IPS-18c (cell line): ENCODE results near the gene SPAG17.

Experiments used
- H3K4me3 ChIP-seq: 2 replicates; pipeline ENCODE4 v1.7.0; 2013; ENCODE audit warnings: low read depth, mild to moderate bottlenecking, low read length, moderate library complexity; ENCODE audit not compliant: insufficient read depth
- H3K9me3 ChIP-seq: one replicate; pipeline ENCODE4 v1.6.1; 2013; ENCODE audit warnings: mild to moderate bottlenecking, low read length, moderate library complexity; ENCODE audit not compliant: control insufficient read depth, insufficient read depth

Gene SPAG17

DNA sequence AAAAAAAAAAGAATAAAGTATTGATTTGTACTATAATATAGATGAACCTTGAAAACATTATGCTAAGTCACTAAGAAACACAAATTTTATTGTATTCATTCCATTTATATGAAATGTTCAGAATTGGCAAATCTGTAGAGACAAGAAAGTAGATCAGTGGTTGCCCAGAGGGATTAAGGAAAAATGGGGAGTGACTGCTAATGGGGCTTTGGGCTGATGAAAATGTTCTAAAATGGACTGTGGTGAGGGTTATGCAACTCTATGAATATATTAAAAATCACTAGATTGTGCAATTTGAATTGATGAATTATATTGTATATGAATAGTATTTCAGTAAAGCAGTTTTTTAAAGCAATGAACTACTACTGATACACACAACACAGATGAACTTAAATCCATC, 265.7 kb downstream of the SPAG17 start:
- Histone ChIP-seq H3K9me3 (no peaks in the 10 kb centered on the region), H3K4me3 (no peak overlapping the region)

DNA sequence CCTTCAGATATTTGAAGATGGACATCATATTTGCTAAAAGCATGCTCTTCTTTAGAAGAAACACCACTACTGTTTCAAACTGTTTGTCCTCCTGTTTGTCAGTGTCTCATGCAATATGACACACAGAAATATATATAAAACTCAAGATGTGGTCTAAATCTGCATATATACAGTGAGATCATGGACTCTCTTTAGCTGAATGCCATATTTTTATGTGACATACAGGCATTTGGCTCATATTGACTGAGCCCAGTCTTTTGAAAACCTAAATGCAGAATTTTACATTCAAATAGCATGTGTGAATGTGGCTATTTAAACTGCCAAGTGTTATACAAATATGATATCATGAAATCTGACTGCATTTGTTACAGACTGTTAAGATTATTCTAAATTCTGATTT, 274.0 kb downstream of the SPAG17 start:
- no peaks in the 10 kb centered on the region for H3K9me3 ChIP-seq
- no peak overlapping the region for H3K4me3 ChIP-seq

DNA sequence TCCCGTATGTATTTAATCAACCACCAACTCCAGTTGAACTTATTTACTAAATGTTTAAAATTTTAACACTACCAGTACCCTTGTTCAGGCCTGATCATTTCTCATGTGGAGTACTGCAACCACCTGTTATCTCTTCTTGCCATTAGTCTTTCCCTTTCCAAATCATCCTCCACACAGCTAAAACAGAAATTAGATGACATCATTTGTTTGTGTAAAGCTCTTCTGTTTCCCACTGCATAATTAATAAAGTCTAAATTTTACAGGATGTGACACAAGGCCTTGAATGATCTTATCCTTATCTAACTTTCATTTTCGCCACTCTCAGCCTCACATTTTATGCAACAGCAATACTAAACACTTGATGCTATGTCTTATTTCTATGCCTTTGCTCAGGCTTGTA, 280.0 kb downstream of the SPAG17 start:
- H3K4me3 ChIP-seq = no peak overlapping the region
- no peaks in the 10 kb centered on the region for H3K9me3 ChIP-seq

DNA sequence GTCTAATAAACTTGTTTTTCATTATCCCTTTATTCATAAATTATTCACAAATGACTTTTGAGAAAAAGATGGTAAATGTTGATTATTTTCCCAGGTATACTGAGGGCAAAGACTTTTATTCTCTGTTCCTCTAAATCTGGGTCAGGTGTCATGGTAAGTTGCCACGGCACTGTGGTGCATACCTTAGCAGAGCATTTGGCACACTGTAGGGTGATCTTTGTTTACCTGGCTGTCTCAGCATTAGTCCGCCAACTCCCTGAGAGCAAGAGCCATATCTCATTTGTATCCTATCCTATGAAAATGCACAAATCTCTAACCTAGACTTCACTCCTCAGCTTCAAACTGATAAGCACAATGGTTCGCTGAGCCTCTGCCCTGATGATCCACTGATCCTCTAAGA, 280.5 kb downstream of the SPAG17 start:
- H3K9me3 ChIP-seq = no peaks in the 10 kb centered on the region
- no peak overlapping the region for H3K4me3 ChIP-seq
